ENCODE measurements around the gene SPEN.
"Not testable (repeated sequence)": the region's sequence is repeated elsewhere in the genome, so short reads cannot be mapped to it uniquely, and the experiment has no call there.

The SPEN gene

DNA sequence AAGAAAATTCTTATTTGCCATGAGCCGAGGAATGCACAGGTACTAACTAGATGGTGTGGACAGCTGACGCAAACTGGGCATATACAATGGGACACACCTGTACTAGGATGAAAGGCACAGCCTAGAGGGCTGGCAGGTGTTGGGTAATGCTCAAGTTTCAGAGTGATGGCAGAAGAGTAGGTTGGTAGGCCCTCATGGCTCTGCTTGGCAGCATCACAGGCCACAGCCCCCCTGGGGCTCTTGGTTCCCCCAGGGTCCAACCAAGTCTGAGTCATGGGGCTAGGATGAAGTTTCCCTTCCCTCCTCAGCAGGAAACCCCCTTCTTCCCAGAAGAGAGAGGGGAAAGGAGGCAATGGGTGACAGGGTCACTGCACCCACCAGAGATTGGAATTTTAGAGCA, 35.2 kb downstream of the SPEN start:
- in situ Hi-C loops (cut with MboI; ENCODE audit: low pct_unique_long_range_greater_than_20kb, low sequenced_read_pairs, unreplicated experiment) = no loop called here
- TF ChIP-seq, protein P1, sequence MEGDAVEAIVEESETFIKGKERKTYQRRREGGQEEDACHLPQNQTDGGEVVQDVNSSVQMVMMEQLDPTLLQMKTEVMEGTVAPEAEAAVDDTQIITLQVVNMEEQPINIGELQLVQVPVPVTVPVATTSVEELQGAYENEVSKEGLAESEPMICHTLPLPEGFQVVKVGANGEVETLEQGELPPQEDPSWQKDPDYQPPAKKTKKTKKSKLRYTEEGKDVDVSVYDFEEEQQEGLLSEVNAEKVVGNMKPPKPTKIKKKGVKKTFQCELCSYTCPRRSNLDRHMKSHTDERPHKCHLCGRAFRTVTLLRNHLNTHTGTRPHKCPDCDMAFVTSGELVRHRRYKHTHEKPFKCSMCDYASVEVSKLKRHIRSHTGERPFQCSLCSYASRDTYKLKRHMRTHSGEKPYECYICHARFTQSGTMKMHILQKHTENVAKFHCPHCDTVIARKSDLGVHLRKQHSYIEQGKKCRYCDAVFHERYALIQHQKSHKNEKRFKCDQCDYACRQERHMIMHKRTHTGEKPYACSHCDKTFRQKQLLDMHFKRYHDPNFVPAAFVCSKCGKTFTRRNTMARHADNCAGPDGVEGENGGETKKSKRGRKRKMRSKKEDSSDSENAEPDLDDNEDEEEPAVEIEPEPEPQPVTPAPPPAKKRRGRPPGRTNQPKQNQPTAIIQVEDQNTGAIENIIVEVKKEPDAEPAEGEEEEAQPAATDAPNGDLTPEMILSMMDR (IDR thresholded peaks at IDR 0.05; ENCODE audit: extremely low read depth, insufficient read depth, missing control alignments) = no peak
- DNase-seq (ENCODE audit: low spot score) = no peak

DNA sequence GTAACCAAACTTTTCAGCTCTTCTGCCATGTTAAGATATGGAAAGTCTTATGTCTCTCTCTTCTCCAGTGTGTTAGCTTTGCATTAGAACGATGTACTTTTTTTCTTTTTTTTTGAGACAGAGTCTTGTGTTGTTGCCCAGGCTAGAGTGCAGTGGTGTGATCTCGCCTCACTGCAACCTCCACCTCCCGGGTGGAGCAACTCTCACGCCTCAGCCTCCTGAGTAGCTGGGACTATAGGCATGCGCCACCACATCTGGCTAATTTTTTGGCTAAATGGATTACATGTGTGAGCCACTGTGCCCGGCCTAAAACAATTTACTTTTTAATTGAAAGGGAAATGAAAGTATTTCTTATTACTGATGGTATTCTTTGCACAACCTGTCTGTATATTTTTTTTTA, 35.8 kb downstream of the SPEN start:
- TF ChIP-seq, protein P1 (IDR thresholded peaks at IDR 0.05; ENCODE audit: extremely low read depth, insufficient read depth, missing control alignments) = no peak
- in situ Hi-C loops (cut with MboI; ENCODE audit: low pct_unique_long_range_greater_than_20kb, low sequenced_read_pairs, unreplicated experiment) = no loop called here
- DNase-seq (ENCODE audit: low spot score) = no peak

DNA sequence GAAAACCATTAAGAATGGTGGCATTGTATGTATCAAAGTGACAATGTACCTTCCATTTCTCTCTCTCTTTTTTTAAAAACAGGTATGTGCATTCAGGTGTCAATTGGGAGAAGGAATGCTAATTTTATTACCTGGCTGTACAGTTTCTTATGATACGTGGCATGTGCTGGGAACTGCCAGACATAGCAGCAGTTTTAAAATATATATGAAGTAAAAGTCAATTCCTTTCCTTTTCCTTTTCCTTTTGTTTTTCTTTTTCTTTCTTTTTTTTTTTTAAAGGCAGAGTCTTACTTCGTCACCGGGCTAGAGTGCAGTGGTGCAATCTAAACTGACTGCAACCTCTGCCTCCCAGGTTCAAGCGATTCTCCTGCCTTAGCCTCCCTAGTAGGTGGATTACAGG, 37.0 kb downstream of the SPEN start:
- TF ChIP-seq, protein P1 (IDR thresholded peaks at IDR 0.05; ENCODE audit: extremely low read depth, insufficient read depth, missing control alignments) = no peak
- in situ Hi-C loops (cut with MboI; ENCODE audit: low pct_unique_long_range_greater_than_20kb, low sequenced_read_pairs, unreplicated experiment) = no loop called here
- no peak for DNase-seq (ENCODE audit: low spot score)

DNA sequence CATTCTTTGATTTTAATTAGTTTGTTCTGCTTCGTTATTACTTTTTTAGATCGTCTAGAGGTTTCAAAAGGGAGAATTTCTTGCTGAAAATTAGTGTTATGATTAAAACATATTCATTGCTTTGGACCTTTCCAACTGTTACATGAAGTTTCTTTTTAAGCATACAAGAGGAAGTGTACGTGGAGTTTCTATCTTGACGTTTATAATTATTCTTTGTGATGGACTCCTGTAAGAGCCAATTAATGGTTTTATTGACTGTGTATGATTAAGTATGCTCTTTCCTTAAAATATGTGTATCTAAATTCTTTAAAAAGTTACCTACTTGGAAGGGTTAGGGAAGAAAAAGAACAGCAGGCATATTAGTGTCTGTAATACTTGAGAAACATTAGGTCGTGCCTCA, 37.8 kb downstream of the SPEN start:
- no peak for DNase-seq (ENCODE audit: low spot score)
- TF ChIP-seq, protein P1 (IDR thresholded peaks at IDR 0.05; ENCODE audit: extremely low read depth, insufficient read depth, missing control alignments) = no peak
- in situ Hi-C loops (cut with MboI; ENCODE audit: low pct_unique_long_range_greater_than_20kb, low sequenced_read_pairs, unreplicated experiment) = no loop called here

DNA sequence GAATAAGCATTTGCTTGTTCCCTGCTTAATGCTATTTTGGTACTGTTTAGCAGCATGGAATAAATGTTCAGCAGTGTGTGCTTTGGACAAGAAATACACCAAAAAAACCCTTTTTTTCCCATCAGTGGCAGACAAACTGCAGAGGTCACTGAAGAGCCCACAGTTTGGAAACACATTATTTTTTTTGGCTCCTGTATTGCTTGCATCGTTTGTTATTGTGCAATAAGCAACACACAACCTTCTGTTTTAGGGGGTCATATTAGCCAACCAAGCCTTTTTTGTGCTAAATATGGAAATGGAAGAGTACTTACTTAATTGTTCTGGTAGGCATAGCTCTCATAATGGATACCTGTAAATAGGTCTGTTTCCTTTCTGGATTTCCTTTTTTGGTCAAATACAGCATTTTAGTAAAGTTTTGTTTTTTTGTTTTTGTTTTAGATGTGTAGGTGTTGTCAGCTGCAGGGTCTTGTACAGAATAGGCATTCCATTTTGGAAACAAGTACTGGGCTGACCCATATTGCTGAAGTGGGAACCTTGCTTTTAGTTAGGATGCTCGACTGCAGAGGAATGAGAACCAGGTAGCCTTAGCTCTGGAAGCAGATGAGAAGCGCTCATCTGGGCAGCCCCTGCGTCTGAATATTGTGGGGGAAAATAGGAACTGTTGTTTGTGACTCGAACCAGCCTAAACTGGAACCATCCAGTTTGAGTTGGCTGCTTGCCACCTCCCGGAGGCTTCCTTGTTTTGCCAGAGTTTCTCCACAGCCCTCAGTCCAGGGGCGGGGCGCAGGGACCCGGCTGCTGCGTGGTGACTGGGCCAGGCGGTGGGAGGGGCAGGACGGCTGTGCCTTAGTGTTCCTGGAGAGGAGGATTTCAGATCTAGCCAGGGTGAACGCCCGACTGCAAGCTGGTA, 38.4 kb downstream of the SPEN start:
- no peak for DNase-seq (ENCODE audit: low spot score)
- in situ Hi-C loops (cut with MboI; ENCODE audit: low pct_unique_long_range_greater_than_20kb, low sequenced_read_pairs, unreplicated experiment) = no loop called here
- TF ChIP-seq, protein P1 (IDR thresholded peaks at IDR 0.05; ENCODE audit: extremely low read depth, insufficient read depth, missing control alignments) = no peak

DNA sequence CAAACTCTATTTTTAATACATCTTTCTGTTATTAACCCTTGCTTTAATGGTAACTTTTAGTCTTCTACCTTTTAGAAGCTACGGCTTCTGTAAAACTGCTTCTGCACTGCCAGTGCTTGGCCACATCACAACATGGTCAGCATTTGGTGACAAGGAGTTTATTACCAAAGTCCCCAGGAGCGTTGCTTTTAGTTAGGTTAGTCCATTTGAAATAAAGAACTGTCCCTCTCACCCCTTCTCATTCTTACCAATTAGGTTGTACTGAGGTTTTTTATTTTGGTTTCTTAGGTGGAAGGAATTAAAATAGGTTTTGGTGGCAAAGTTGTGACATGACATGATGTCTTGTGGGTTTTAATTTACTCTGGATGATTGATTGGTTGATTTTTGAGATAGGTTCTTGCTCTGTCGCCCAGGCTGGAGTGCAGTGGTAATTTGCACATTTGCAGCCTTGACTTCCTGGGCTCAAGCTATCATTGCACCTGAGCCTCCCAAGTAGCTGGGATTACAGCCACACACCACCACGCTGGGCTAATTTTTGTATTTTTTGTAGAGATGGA, 39.2 kb downstream of the SPEN start:
- TF ChIP-seq, protein P1 (IDR thresholded peaks at IDR 0.05; ENCODE audit: extremely low read depth, insufficient read depth, missing control alignments) = no peak
- no peak for DNase-seq (ENCODE audit: low spot score)
- in situ Hi-C loops (cut with MboI; ENCODE audit: low pct_unique_long_range_greater_than_20kb, low sequenced_read_pairs, unreplicated experiment) = no loop called here

DNA sequence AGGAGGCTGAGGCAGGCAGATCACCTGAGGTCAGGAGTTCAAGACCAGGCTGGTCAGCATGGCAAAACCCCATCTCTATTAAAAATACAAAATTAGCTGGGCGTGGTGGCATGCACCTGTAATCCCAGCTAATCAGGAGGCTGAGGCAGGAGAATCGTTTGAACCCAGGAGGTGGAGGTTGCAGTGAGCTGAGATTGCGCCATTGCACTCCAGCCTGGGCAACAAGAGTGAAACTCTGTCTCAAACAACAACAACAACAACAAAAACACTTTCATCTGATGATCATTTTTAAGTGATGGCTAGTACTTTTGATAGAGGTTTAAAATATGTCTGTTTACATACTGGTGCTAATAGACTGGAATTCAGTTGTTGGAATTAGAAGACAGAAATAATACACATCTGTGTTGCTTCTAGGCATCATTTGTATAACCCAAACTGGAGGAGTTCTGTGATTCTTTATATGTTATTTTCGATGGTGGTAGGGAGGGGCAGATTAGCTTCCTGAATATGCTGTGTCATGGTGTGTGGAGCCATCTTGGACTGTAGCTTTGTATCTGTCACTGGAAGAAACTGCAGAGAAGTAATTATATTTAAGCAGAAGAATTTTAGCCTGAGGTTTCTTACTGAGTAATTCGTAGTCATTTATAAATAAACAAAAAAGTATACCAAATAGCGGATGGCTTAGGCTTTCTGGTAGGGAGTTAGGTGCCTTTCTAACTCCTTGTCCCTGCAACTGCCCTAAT, 45.5 kb downstream of the SPEN start:
- in situ Hi-C loops (cut with MboI; ENCODE audit: low pct_unique_long_range_greater_than_20kb, low sequenced_read_pairs, unreplicated experiment); DNase-seq (ENCODE audit: low spot score): not testable (repeated sequence)
